ENCODE results near the gene ADGRE2. TPM values are rescaled to one million over a fixed set of nuclear protein-coding genes. Genes with fewer than 3 reads are reported as not detected.
"Not testable (repeated sequence)": the region's sequence is repeated elsewhere in the genome, so short reads cannot be mapped to it uniquely, and the experiment has no call there.

Gene ADGRE2
- total and polyA plus RNA-seq, 4 donors, result 0.23 to 8.3 (median 4.6) TPM

GRCh38 chr19:14782626-14783409, 4.5 kb upstream of the ADGRE2 start:
- no peaks in the 10 kb centered on the region for H3K27me3 ChIP-seq (ENCODE audit: control insufficient read depth in 1 of 2, insufficient read depth in 2 of 2, low read length in 1 of 2)
- H3K36me3 ChIP-seq (ENCODE audit: control insufficient read depth in 1 of 2, insufficient read depth in 2 of 2, low read length in 1 of 2), result no peaks in the 10 kb centered on the region
- no peak overlapping the region for H3K27ac ChIP-seq (ENCODE audit: low read depth in 1 of 2, low read length in 2 of 2)
- no peak overlapping the region for H3K4me3 ChIP-seq (ENCODE audit: low read length in 2 of 2)
- ATAC-seq (ENCODE audit: low FRiP score) (no peak), DNase-seq (peak in 1 of 2 donors; percentile 19)
- WGBS, 2 donors, result 86 to 88% methylated on average over 16 of the region's 16 CpGs
- no peaks in the 10 kb centered on the region for H3K4me1 ChIP-seq (ENCODE audit: control insufficient read depth in 1 of 2, insufficient read depth in 2 of 2, low read length in 2 of 2)
- intact Hi-C loops (cut with DNase I), result no loop called here
- H3K9me3 ChIP-seq (ENCODE audit: control insufficient read depth, low read length), result peaks cover 2% of the 10 kb centered on the region

- peak in 1 of 2 donors; percentile 49 for DNase-seq
- H3K4me3 ChIP-seq (ENCODE audit: low read length in 2 of 2); intact Hi-C loops (cut with DNase I); H3K4me1 ChIP-seq (ENCODE audit: control insufficient read depth in 1 of 2, insufficient read depth in 2 of 2, low read length in 2 of 2); H3K9me3 ChIP-seq (ENCODE audit: control insufficient read depth, low read length); H3K27ac ChIP-seq (ENCODE audit: low read depth in 1 of 2, low read length in 2 of 2); ATAC-seq (ENCODE audit: low FRiP score); H3K36me3 ChIP-seq (ENCODE audit: control insufficient read depth in 1 of 2, insufficient read depth in 2 of 2, low read length in 1 of 2); H3K27me3 ChIP-seq (ENCODE audit: control insufficient read depth in 1 of 2, insufficient read depth in 2 of 2, low read length in 1 of 2): not testable (repeated sequence)
- 90 to 91% methylated on average over 17 of the region's 17 CpGs for WGBS, 2 donors
Measured at GRCh38 chr19:14781713-14782536, 3.6 kb upstream of the ADGRE2 start.

GRCh38 chr19:14780622-14781225, 2.4 kb upstream of the ADGRE2 start:
- H3K27me3 ChIP-seq (ENCODE audit: control insufficient read depth in 1 of 2, insufficient read depth in 2 of 2, low read length in 1 of 2); ATAC-seq (ENCODE audit: low FRiP score); H3K4me1 ChIP-seq (ENCODE audit: control insufficient read depth in 1 of 2, insufficient read depth in 2 of 2, low read length in 2 of 2); H3K36me3 ChIP-seq (ENCODE audit: control insufficient read depth in 1 of 2, insufficient read depth in 2 of 2, low read length in 1 of 2); H3K4me3 ChIP-seq (ENCODE audit: low read length in 2 of 2); H3K27ac ChIP-seq (ENCODE audit: low read depth in 1 of 2, low read length in 2 of 2); intact Hi-C loops (cut with DNase I); H3K9me3 ChIP-seq (ENCODE audit: control insufficient read depth, low read length): not testable (repeated sequence)
- peak in 1 of 2 donors; percentile 22 for DNase-seq
- WGBS, 2 donors, result 72 to 76% methylated on average over 14 of the region's 14 CpGs

GRCh38 chr19:14779151-14779550, 791 bp upstream of the ADGRE2 start:
- intact Hi-C loops (cut with DNase I), result no loop called here
- 35 to 36% methylated on average over 5 of the region's 5 CpGs for WGBS, 2 donors
- H3K9me3 ChIP-seq (ENCODE audit: control insufficient read depth, low read length), result peaks cover 2% of the 10 kb centered on the region
- ATAC-seq (ENCODE audit: low FRiP score), result no peak
- no peaks in the 10 kb centered on the region for H3K27me3 ChIP-seq (ENCODE audit: control insufficient read depth in 1 of 2, insufficient read depth in 2 of 2, low read length in 1 of 2)
- H3K27ac ChIP-seq (ENCODE audit: low read depth in 1 of 2, low read length in 2 of 2), result no peak overlapping the region
- no peak for DNase-seq
- no peak overlapping the region for H3K4me3 ChIP-seq (ENCODE audit: low read length in 2 of 2)
- no peaks in the 10 kb centered on the region for H3K4me1 ChIP-seq (ENCODE audit: control insufficient read depth in 1 of 2, insufficient read depth in 2 of 2, low read length in 2 of 2)
- H3K36me3 ChIP-seq (ENCODE audit: control insufficient read depth in 1 of 2, insufficient read depth in 2 of 2, low read length in 1 of 2), result no peaks in the 10 kb centered on the region

GRCh38 chr19:14777645-14778044, 715 bp downstream of the ADGRE2 start:
- H3K4me1 ChIP-seq (ENCODE audit: control insufficient read depth in 1 of 2, insufficient read depth in 2 of 2, low read length in 2 of 2); H3K36me3 ChIP-seq (ENCODE audit: control insufficient read depth in 1 of 2, insufficient read depth in 2 of 2, low read length in 1 of 2); H3K27ac ChIP-seq (ENCODE audit: low read depth in 1 of 2, low read length in 2 of 2); intact Hi-C loops (cut with DNase I); ATAC-seq (ENCODE audit: low FRiP score); H3K4me3 ChIP-seq (ENCODE audit: low read length in 2 of 2); H3K27me3 ChIP-seq (ENCODE audit: control insufficient read depth in 1 of 2, insufficient read depth in 2 of 2, low read length in 1 of 2); H3K9me3 ChIP-seq (ENCODE audit: control insufficient read depth, low read length): not testable (repeated sequence)
- DNase-seq, result peak in 1 of 2 donors; percentile 1
- WGBS, 2 donors, result 92% methylated on average over 4 of the region's 4 CpGs

GRCh38 chr19:14775869-14776586, 2.3 kb downstream of the ADGRE2 start:
- Histone ChIP-seq H3K36me3 (ENCODE audit: control insufficient read depth in 1 of 2, insufficient read depth in 2 of 2, low read length in 1 of 2) (no peaks in the 10 kb centered on the region), H3K9me3 (ENCODE audit: control insufficient read depth, low read length) (peaks cover 2% of the 10 kb centered on the region), H3K4me1 (ENCODE audit: control insufficient read depth in 1 of 2, insufficient read depth in 2 of 2, low read length in 2 of 2) (no peaks in the 10 kb centered on the region), H3K27me3 (ENCODE audit: control insufficient read depth in 1 of 2, insufficient read depth in 2 of 2, low read length in 1 of 2) (no peaks in the 10 kb centered on the region), H3K27ac (ENCODE audit: low read depth in 1 of 2, low read length in 2 of 2) (no peak overlapping the region), H3K4me3 (ENCODE audit: low read length in 2 of 2) (no peak overlapping the region)
- 5 to 6% methylated on average over 20 to 22 of the region's 22 CpGs for WGBS, 2 donors
- DNase-seq (peak in 1 of 2 donors; percentile 74), ATAC-seq (ENCODE audit: low FRiP score) (no peak)
- intact Hi-C loops (cut with DNase I), result no loop called here

- H3K4me1 ChIP-seq (ENCODE audit: control insufficient read depth in 1 of 2, insufficient read depth in 2 of 2, low read length in 2 of 2); H3K27me3 ChIP-seq (ENCODE audit: control insufficient read depth in 1 of 2, insufficient read depth in 2 of 2, low read length in 1 of 2); intact Hi-C loops (cut with DNase I); H3K27ac ChIP-seq (ENCODE audit: low read depth in 1 of 2, low read length in 2 of 2); H3K4me3 ChIP-seq (ENCODE audit: low read length in 2 of 2); H3K36me3 ChIP-seq (ENCODE audit: control insufficient read depth in 1 of 2, insufficient read depth in 2 of 2, low read length in 1 of 2); H3K9me3 ChIP-seq (ENCODE audit: control insufficient read depth, low read length); ATAC-seq (ENCODE audit: low FRiP score): not testable (repeated sequence)
- DNase-seq, result peak in 1 of 2 donors; percentile 34
- WGBS, 2 donors, result 78 to 81% methylated on average over 8 of the region's 8 CpGs
Measured at GRCh38 chr19:14775326-14775725, 3.0 kb downstream of the ADGRE2 start.

GRCh38 chr19:14774373-14774772, 4.0 kb downstream of the ADGRE2 start:
- WGBS, 2 donors, result 66 to 71% methylated on average over 10 of the region's 10 CpGs
- no peak overlapping the region for H3K4me3 ChIP-seq (ENCODE audit: low read length in 2 of 2)
- peaks cover 2% of the 10 kb centered on the region for H3K9me3 ChIP-seq (ENCODE audit: control insufficient read depth, low read length)
- ATAC-seq (ENCODE audit: low FRiP score) (no peak), DNase-seq (peak in 1 of 2 donors; percentile 5)
- H3K4me1 ChIP-seq (ENCODE audit: control insufficient read depth in 1 of 2, insufficient read depth in 2 of 2, low read length in 2 of 2), result no peaks in the 10 kb centered on the region
- no peak overlapping the region for H3K27ac ChIP-seq (ENCODE audit: low read depth in 1 of 2, low read length in 2 of 2)
- no peaks in the 10 kb centered on the region for H3K27me3 ChIP-seq (ENCODE audit: control insufficient read depth in 1 of 2, insufficient read depth in 2 of 2, low read length in 1 of 2)
- no peaks in the 10 kb centered on the region for H3K36me3 ChIP-seq (ENCODE audit: control insufficient read depth in 1 of 2, insufficient read depth in 2 of 2, low read length in 1 of 2)
- intact Hi-C loops (cut with DNase I), result no loop called here

Data from aorta (tissue), 5 donors.